HG02852 (cell line): ENCODE results near the gene OR6C70.
"Not testable (repeated sequence)": the region's sequence is repeated elsewhere in the genome, so short reads cannot be mapped to it uniquely, and the experiment has no call there.

Source experiments
- ATAC-seq: cut with Tn5 transposase; IDR thresholded peaks from one replicate; pipeline ENCODE4 v1.9.1; 2021; ENCODE audit warnings: mild to moderate bottlenecking, moderate library complexity; ENCODE audit not compliant: unreplicated experiment

OR6C70 gene

GRCh38 chr12:55470088-55470829, at the start of gene OR6C70:
Gene OR6C70, minus strand, starts transcription at chr12:55470138. Its CDS starts 0 bp downstream, at chr12:55470138.
- no peak for ATAC-seq

- ATAC-seq, result no peak
Observed at GRCh38 chr12:55516391-55516790, 46.5 kb upstream of the OR6C70 start.

GRCh38 chr12:55515696-55516095, 45.8 kb upstream of the OR6C70 start:
- no peak for ATAC-seq

GRCh38 chr12:55501601-55502000, 31.7 kb upstream of the OR6C70 start:
- no peak for ATAC-seq

- no peak for ATAC-seq
Observed at GRCh38 chr12:55499810-55500252, 29.9 kb upstream of the OR6C70 start.

GRCh38 chr12:55499231-55499630, 29.3 kb upstream of the OR6C70 start:
- no peak for ATAC-seq

- no peak for ATAC-seq
Observed at GRCh38 chr12:55495490-55495889, 25.6 kb upstream of the OR6C70 start.

- no peak for ATAC-seq
Observed at GRCh38 chr12:55492078-55492477, 22.1 kb upstream of the OR6C70 start, which contains the start of gene OR6C68. Gene OR6C68, plus strand, starts transcription at chr12:55492378. Its CDS starts 0 bp downstream, at chr12:55492378.

- ATAC-seq, result not testable (repeated sequence)
Observed at GRCh38 chr12:55484284-55484683, 14.3 kb upstream of the OR6C70 start.

- ATAC-seq, result not testable (repeated sequence)
Observed at GRCh38 chr12:55479136-55479535, 9.2 kb upstream of the OR6C70 start.

- no peak for ATAC-seq
Observed at GRCh38 chr12:55472264-55472663, 2.3 kb upstream of the OR6C70 start.

GRCh38 chr12:55469291-55469690, 647 bp downstream of the OR6C70 start:
- no peak for ATAC-seq

- ATAC-seq, result peak; percentile 84
Observed at GRCh38 chr12:55467836-55468235, 2.1 kb downstream of the OR6C70 start.

GRCh38 chr12:55464926-55465325, 5.0 kb downstream of the OR6C70 start:
- ATAC-seq, result not testable (repeated sequence)

GRCh38 chr12:55448825-55449224, 21.1 kb downstream of the OR6C70 start:
- no peak for ATAC-seq

GRCh38 chr12:55446326-55446725, 23.6 kb downstream of the OR6C70 start:
- no peak for ATAC-seq

- no peak for ATAC-seq
Observed at GRCh38 chr12:55445357-55445756, 24.6 kb downstream of the OR6C70 start.

- ATAC-seq, result no peak
Observed at GRCh38 chr12:55443776-55444175, 26.2 kb downstream of the OR6C70 start, which contains the start of gene OR6C2. Gene OR6C2, plus strand, starts transcription at chr12:55444076. Its CDS starts 8,138 bp downstream, at chr12:55452214.

GRCh38 chr12:55441233-55441632, 28.7 kb downstream of the OR6C70 start:
- not testable (repeated sequence) for ATAC-seq

GRCh38 chr12:55428331-55429243, 41.4 kb downstream of the OR6C70 start:
- no peak for ATAC-seq

- no peak for ATAC-seq
Observed at GRCh38 chr12:55425954-55426353, 44.0 kb downstream of the OR6C70 start, which contains the start of gene OR6C76. Gene OR6C76, plus strand, starts transcription at chr12:55426254. Its CDS starts 0 bp downstream, at chr12:55426254.
